ENCODE results near the gene INAFM2.
A peak's percentile ranks its signal among the peaks of the same experiment; 100 is the strongest.

INAFM2 gene

GRCh38 chr15:40287505-40287904 lies 36.0 kb upstream of the INAFM2 start:
- DNase-seq (ENCODE audit: low read depth), result no peak
- no peak for TF ChIP-seq CTCF (IDR thresholded peaks at IDR 0.05; ENCODE audit: control insufficient read depth, extremely low read depth, insufficient read depth)
- peak overlapping the region; percentile 25; the same call in 1 of the 2 replicates for H3K4me3 ChIP-seq (ENCODE audit: low read depth, low read length)

DNA sequence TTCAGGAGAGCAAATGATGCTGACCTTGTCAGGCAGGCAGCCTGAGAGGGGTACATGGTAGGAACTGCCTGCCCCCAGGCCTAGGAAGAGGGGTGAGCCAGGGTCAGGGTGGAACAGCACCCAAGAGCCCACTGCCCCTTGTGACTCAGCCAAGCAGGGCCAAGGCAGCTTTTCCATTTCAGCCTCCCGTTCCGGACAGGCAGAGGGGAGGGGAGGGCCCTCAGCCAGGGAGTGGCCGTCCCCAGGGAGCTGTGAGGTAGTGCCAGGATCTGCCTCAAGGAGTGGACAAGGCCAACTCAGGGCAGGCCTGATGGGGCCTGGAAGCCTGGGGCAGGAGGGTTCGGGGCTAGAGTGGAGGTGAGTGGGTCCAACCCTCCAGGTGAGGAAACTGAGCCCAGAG lies 35.5 kb upstream of the INAFM2 start:
- no peak for DNase-seq (ENCODE audit: low read depth)
- TF ChIP-seq CTCF (IDR thresholded peaks at IDR 0.05; ENCODE audit: control insufficient read depth, extremely low read depth, insufficient read depth), result no peak
- H3K4me3 ChIP-seq (ENCODE audit: low read depth, low read length), result peak overlapping the region; percentile 25; the same call in 1 of the 2 replicates

- TF ChIP-seq CTCF (IDR thresholded peaks at IDR 0.05; ENCODE audit: control insufficient read depth, extremely low read depth, insufficient read depth), result peak; percentile 64
- DNase-seq (ENCODE audit: low read depth), result peak; percentile 91
- H3K4me3 ChIP-seq (ENCODE audit: low read depth, low read length), result 0 out of 2 replicates have a peak overlapping the region, but pooled peaks have one; percentile 5
These were observed 34.2 kb upstream of the INAFM2 start for GRCh38 chr15:40289140-40289775.

DNA sequence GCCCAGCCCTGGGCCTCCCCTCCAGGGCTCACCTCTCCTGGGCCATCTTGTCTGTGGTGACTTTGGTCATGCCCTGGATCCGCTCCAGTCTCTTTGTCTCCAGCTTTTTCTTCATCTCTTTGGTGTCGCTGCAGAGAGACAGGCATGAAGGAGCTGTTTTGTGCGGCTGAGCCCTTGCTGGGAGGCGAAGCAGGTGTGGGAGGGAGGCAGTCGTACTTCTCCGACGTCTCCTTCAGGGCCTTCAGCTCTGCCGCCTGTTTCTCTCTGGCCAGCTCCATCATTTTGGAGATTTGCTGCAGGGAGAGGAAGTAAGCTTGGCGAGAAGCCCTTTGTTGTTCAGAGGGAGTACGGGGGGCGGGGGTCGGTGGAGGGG lies 33.0 kb upstream of the INAFM2 start:
- H3K4me3 ChIP-seq (ENCODE audit: low read depth, low read length), result no peak overlapping the region
- no peak for TF ChIP-seq CTCF (IDR thresholded peaks at IDR 0.05; ENCODE audit: control insufficient read depth, extremely low read depth, insufficient read depth)
- DNase-seq (ENCODE audit: low read depth), result no peak

DNA sequence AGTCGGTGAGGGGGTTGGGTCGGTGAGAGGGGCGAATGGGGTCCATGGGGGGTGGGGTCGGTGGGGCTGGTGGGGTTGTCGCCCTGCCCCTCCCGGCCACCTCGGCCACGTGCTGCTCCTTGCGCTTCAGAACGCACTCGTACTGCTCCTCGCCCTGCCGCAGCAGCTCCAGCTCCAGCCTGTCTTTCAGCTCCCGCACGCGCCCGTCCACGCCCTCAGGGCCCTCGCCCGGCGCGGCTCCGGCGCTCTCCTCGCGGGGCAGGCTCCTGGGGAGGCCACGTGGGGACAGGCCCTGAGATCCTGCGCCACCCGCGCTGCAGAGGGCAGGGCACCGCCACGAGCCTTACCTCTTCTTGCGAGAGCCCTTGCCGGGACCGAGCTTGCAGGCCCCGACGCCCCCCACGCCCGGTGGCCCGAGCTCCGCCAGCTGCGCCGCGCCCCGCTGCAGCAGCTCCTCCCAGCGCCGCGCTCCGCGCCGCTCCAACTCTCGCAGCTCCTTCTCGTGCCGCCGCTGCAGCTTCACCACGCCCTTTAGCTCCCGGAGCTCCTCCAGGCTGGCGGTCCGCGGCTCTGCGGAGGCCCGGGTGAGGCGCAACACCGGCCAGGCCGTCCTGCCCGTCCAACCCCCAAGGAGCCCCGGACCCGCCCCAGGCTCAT lies 32.4 kb upstream of the INAFM2 start:
- no peak for DNase-seq (ENCODE audit: low read depth)
- no peak for TF ChIP-seq CTCF (IDR thresholded peaks at IDR 0.05; ENCODE audit: control insufficient read depth, extremely low read depth, insufficient read depth)
- no peak overlapping the region for H3K4me3 ChIP-seq (ENCODE audit: low read depth, low read length)

DNA sequence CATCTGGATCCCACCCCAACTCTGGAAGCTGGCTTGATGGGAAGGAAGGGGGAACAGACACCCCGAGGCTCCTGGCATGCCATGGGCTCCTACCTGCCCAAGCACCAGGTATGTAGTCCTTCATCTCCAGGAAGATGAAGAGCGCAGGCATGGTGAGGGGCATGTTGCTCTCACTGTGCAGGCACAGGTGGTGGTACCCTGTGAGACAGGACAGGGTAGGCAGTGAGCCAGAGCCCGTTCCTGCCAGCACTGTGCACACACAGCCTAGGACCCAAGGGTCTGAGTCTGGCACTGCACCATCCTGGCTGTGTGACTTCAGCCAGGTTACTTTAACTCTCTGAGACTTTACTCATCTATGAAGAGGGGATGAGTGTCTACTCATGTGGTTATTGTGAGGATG lies 31.2 kb upstream of the INAFM2 start:
- TF ChIP-seq CTCF (IDR thresholded peaks at IDR 0.05; ENCODE audit: control insufficient read depth, extremely low read depth, insufficient read depth), result no peak
- H3K4me3 ChIP-seq (ENCODE audit: low read depth, low read length), result no peak overlapping the region
- no peak for DNase-seq (ENCODE audit: low read depth)

- DNase-seq (ENCODE audit: low read depth), result no peak
- no peak for TF ChIP-seq CTCF (IDR thresholded peaks at IDR 0.05; ENCODE audit: control insufficient read depth, extremely low read depth, insufficient read depth)
- no peak overlapping the region for H3K4me3 ChIP-seq (ENCODE audit: low read depth, low read length)
These were observed 30.5 kb upstream of the INAFM2 start for GRCh38 chr15:40293006-40293405.
